NCI-H748 (cell line): ENCODE measurements around the gene GSX2.

Source experiments
- DNase-seq: peaks from one replicate; lab custom pipeline; 2025; ENCODE audit not compliant: unreplicated experiment; lab: John Stamatoyannopoulos, UW

GSX2 gene

GRCh38 chr4:54076673-54077072, 23.3 kb upstream of the GSX2 start:
- DNase-seq: no peak

- no peak for DNase-seq
Measured at GRCh38 chr4:54077812-54078211, 22.2 kb upstream of the GSX2 start.

GRCh38 chr4:54082168-54082567, 17.8 kb upstream of the GSX2 start:
- DNase-seq: no peak

GRCh38 chr4:54085284-54085683, 14.7 kb upstream of the GSX2 start:
- DNase-seq: peak; percentile 3

- DNase-seq: no peak
Measured at GRCh38 chr4:54089875-54090274, 10.1 kb upstream of the GSX2 start.

GRCh38 chr4:54090404-54090803, 9.6 kb upstream of the GSX2 start:
- DNase-seq: no peak

GRCh38 chr4:54090804-54091623, 8.9 kb upstream of the GSX2 start:
- DNase-seq: peak; percentile 56

GRCh38 chr4:54091637-54092404, 8.1 kb upstream of the GSX2 start:
- DNase-seq: peak; percentile 85

- no peak for DNase-seq
Measured at GRCh38 chr4:54092405-54093323, 7.3 kb upstream of the GSX2 start.

GRCh38 chr4:54093324-54094240, 6.4 kb upstream of the GSX2 start:
- no peak for DNase-seq

- peak; percentile 18 for DNase-seq
Measured at GRCh38 chr4:54094451-54094850, 5.5 kb upstream of the GSX2 start.

- DNase-seq: no peak
Measured at GRCh38 chr4:54095110-54095825, 4.7 kb upstream of the GSX2 start.

- DNase-seq: no peak
Measured at GRCh38 chr4:54096295-54096962, 3.5 kb upstream of the GSX2 start.

- no peak for DNase-seq
Measured at GRCh38 chr4:54097152-54097551, 2.8 kb upstream of the GSX2 start.

- no peak for DNase-seq
Measured at GRCh38 chr4:54098375-54098774, 1.6 kb upstream of the GSX2 start.

GRCh38 chr4:54099287-54099747, 646 bp upstream of the GSX2 start:
- peak; percentile 30 for DNase-seq

GRCh38 chr4:54100595-54101189, 729 bp downstream of the GSX2 start:
- DNase-seq: peak; percentile 38
